Activated gamma-delta T cell treated with Interleukin-2 at 50 U/mL for 16 hours (primary cell): Measurements from ENCODE around the gene ZEB2.

ENCODE experiments used
- DNase-seq: peaks from one replicate; pipeline ENCODE4 v3.0.0-alpha.2; 2020

The ZEB2 gene

DNA sequence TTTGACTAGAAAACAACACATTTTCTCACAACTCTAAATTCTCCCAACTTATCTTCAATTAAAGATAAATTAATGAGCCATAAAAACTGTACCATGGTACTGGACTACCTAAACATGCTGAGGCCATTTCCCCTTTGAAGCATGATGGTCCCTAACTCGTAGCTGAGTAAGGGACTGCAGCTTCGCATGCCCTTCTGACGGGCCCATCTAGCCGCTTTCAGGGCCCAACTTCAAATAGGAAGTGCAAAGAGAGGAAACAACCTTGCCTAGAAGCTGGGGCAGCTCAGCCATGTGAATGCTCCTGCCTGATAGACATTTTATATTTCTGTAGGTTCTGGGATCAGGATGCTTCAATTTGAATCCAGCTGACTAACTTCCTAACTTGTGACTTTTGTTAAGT is 72.4 kb downstream of the ZEB2 start:
- DNase-seq: no peak

DNA sequence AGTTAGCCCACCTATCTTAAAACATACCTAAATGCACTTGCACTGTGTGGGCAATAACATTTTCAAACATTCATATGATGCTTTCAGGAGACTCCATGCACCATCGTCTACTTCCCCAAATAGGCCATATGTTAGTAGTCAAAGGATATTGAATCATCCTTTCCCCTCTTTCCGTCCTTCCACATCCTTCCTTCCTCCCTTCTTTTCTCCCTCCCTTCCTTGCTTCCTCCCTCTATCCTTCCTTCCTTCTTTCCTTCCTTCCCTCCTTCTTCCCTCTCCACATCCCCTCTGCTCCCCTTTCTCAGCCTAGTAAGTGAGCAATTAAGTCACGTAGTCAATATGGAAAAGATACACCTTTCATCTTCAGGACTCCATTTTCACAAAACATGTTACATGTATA is 73.8 kb downstream of the ZEB2 start:
- DNase-seq: no peak

- DNase-seq: no peak
Measured at GRCh38 chr2:144445196-144445595, 74.7 kb downstream of the ZEB2 start.

DNA sequence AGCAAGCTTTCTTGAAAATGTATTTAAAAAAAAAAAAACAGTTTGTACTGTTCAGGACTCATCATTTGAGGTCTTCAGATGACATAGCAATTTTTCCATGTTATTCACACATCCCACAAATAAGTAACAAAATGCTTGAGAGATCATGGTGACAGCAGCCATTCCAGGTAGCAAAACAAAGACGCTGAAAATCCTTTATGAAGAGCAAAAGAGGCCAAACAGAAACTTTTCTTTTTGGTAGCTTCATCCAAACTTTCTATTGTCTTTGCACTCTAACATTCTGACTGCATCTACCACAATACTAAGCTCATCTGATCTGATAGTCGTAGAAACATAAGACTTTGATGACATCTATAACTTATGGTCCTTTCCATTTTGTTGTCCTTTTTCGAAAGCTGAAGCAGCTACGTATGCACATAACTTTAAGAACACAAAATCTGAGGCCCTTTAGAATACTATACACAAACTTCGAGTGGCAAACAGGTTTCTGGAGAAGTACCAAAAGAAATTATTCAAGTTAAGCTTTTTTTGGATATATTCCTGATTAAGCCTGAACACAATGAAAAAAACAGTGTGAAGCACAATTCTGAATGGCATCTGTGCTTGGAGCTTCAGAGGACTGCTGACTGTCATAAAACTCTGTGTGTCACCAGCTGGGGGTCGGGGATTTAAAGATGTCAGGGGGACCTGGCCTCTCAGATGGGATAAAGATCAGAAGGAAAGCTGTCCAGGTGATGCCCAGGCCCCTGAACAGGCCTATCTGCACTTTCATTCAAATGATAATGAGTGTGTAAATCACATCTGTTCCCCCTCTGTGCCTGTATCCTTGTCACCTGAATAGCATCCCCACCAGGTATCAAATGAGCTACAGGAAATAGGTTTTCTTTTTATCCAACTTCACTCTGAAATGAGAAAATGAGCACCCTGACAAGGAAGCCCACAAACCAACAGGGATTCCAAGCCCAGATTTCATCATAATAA is 75.8 kb downstream of the ZEB2 start:
- no peak for DNase-seq

- DNase-seq: no peak
Measured at GRCh38 chr2:144441711-144442141, 78.2 kb downstream of the ZEB2 start.

GRCh38 chr2:144439993-144440392 is 79.9 kb downstream of the ZEB2 start:
- DNase-seq: no peak

- no peak for DNase-seq
Measured at GRCh38 chr2:144438801-144439631, 80.9 kb downstream of the ZEB2 start.

DNA sequence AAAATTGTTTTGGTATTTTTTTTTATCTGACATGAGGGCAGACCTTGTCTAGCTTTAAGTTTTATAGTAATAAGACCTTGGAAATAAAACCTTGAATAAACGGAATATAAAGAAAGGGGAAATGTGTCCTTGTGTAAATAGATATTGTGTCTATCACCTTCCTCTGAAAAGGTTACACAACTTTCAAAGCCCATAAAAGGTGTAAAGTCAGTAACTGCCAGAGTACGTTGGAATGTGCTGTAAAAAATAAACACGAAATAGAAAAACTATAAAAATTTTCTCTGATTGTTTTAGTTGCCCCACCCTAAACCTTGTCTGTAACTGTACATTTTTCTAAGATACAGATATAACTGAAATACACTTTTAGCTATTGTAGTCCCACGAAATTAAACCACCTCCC is 82.3 kb downstream of the ZEB2 start:
- no peak for DNase-seq

- DNase-seq: no peak
Measured at GRCh38 chr2:144434425-144435222, 85.3 kb downstream of the ZEB2 start.

DNA sequence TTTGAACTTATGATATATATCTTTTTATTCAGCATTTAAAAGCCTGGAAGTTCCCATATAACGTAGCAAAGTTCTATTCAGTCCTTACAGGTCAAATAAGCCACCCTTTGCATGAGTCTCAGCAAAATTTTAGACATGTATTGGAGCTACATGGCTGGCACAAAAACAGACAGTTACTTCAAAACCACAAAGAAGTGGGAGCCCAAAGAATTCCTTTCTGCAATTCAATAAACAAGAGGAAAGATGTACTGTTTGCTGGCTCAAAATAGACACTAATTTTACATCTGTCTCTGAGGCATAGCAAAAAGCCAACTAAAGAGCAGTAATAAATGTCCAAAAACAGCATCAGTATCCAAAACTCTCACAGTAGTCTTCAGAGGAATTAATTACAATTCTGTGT is 87.0 kb downstream of the ZEB2 start:
- no peak for DNase-seq

GRCh38 chr2:144431998-144432397 is 87.9 kb downstream of the ZEB2 start:
- DNase-seq: no peak

- DNase-seq: no peak
Measured at GRCh38 chr2:144431392-144431783, 88.5 kb downstream of the ZEB2 start.

GRCh38 chr2:144430722-144431391 is 89.1 kb downstream of the ZEB2 start:
- DNase-seq: no peak

- DNase-seq: no peak
Measured at GRCh38 chr2:144429396-144430112, 90.4 kb downstream of the ZEB2 start.

GRCh38 chr2:144426981-144427479 is 92.9 kb downstream of the ZEB2 start:
- DNase-seq: no peak

DNA sequence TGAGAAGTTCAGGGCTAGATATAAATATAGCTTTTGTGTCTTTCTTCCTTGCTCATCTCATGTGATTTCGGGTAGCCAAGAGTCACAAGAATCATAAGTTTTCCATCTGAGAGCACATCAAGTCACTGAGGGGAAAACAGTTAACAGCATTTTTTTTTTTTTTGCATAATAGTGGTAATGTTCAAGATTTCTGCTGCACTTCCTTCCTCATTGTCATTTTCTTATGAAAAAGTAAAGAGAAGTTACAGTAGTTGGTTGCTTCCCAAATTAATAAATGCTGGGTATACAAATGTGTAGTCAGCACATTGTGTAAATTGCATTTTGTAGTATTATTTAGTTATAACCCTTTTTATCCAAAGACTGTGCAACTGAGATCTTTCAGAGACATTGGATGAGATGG is 93.6 kb downstream of the ZEB2 start:
- no peak for DNase-seq

GRCh38 chr2:144424559-144425240 is 95.2 kb downstream of the ZEB2 start:
- DNase-seq: no peak

DNA sequence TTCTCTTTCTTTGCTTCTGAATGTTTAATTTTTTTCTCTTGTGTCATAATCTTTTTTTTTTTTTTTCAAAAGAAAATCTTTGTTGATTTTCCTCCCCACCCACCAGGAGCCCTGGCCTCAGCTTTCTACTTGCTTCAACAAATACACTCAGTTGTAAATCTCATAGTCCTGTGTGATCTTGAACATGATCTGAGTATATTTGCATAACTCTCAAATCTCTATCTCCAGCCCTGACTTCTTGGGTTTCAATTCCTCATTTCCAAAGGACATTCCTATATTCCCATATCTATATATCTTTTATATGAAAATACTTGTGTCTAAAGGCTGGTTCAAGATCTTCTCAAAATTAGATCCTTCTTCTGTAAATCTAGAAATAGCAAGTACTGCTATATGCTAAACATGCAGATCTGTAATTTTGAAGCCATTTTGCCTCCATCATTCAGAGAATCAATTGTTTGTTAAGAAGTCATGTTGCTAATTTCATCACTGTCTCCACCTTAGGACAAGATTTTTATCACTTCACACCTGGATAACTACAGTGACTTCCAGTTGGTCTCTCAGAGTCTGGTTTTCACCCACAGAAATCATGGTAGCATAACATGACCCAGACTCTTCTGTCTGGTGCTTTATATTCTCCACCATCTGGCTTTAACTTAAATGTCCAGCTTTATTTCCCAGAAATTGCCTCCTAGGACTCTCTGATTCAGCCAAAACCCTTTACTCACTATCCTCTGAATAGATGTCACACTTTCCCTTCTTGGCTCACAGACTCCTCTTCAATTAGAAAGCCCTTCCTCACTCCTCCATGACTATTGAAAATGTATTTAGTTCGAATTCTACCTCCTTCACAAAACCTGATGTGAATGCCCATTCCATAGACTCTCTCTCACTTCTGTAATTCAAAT is 98.1 kb downstream of the ZEB2 start:
- DNase-seq: no peak

GRCh38 chr2:144419218-144419617 is 100.7 kb downstream of the ZEB2 start:
- no peak for DNase-seq

- no peak for DNase-seq
Measured at GRCh38 chr2:144415386-144415785, 104.5 kb downstream of the ZEB2 start.
